WTC11 (cell line): ENCODE measurements around the gene DTD1.

ENCODE experiments used
- CBFB ChIP-seq: sonication (generic); formaldehyde crosslinking; IDR thresholded peaks from 2 replicates; pipeline ENCODE4 v1.8.1; 2022; ENCODE audit warnings: mild to moderate bottlenecking, low read depth, missing genetic modification reagents
- ESRRA ChIP-seq: sonication (generic); formaldehyde crosslinking; IDR thresholded peaks from 2 replicates; pipeline ENCODE4 v1.8.1; 2022; ENCODE audit warnings: mild to moderate bottlenecking, missing genetic modification reagents, borderline replicate concordance
- KAT7 ChIP-seq: sonication (generic); formaldehyde crosslinking; IDR thresholded peaks from 2 replicates; pipeline ENCODE4 v1.8.1; 2023; ENCODE audit warnings: missing genetic modification reagents, mild to moderate bottlenecking, borderline replicate concordance
- ZNF219 ChIP-seq: sonication (generic); formaldehyde crosslinking; IDR thresholded peaks from 2 replicates; pipeline ENCODE4 v1.8.0; 2023; ENCODE audit warnings: missing genetic modification reagents, mild to moderate bottlenecking, borderline replicate concordance
- TF ChIP-seq, protein P1 (sequence below): sonication (generic); formaldehyde crosslinking; IDR thresholded peaks from 2 replicates; pipeline ENCODE4 v1.8.0; 2022; ENCODE audit warnings: mild to moderate bottlenecking, missing genetic modification reagents
- TF ChIP-seq, protein P2 (sequence below): fragments of 200-600 bp; IDR thresholded peaks from 2 replicates; pipeline ENCODE4 v1.8.0; 2022; ENCODE audit warnings: antibody characterized with exemption
- TF ChIP-seq, protein P3 (sequence below): sonication (generic); formaldehyde crosslinking; IDR thresholded peaks from 2 replicates; pipeline ENCODE4 v1.8.1; 2023; ENCODE audit warnings: mild to moderate bottlenecking, missing genetic modification reagents
- TF ChIP-seq, protein P4 (sequence below): sonication (generic); formaldehyde crosslinking; IDR thresholded peaks from 2 replicates; pipeline ENCODE4 v1.8.1; 2023; ENCODE audit warnings: mild to moderate bottlenecking, missing genetic modification reagents, moderate library complexity

DNA sequence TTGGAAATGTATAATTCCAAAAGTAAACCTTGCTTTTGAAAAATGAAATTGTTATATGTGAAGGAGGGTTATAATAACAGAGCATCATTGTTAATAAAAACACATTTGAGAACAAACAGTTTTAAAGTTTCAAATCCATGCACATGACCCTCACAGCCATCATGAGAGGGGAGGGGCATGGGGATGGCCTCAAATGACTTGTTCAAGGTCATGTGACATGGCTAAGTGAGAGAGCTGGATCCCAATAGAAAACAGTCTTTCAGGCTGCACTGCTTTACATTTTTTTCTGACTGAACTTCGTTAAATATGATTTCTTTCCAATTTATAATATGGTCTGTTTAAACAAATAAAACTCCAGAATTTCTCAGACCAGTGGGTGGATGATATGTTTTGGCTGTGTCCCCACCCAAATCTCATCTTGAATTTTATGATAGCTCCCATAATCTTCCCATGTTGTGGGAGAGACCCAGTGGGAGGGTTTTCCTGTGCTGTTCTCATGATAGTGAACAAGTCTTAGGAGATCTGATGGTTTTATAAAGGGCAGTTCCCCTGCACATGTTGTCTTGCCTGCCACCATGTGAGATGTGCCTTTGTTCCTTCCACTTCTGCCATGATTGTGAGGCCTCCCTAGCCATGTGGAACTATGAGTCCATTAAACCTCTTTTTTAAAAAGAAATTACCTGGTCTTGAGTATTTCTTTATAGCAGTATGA lies 66.0 kb downstream of the DTD1 start:
- TF ChIP-seq, protein P1, sequence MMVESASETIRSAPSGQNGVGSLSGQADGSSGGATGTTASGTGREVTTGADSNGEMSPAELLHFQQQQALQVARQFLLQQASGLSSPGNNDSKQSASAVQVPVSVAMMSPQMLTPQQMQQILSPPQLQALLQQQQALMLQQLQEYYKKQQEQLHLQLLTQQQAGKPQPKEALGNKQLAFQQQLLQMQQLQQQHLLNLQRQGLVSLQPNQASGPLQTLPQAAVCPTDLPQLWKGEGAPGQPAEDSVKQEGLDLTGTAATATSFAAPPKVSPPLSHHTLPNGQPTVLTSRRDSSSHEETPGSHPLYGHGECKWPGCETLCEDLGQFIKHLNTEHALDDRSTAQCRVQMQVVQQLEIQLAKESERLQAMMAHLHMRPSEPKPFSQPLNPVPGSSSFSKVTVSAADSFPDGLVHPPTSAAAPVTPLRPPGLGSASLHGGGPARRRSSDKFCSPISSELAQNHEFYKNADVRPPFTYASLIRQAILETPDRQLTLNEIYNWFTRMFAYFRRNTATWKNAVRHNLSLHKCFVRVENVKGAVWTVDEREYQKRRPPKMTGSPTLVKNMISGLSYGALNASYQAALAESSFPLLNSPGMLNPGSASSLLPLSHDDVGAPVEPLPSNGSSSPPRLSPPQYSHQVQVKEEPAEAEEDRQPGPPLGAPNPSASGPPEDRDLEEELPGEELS (CRISPR knock-in tag), result no peak
- TF ChIP-seq ESRRA (CRISPR knock-in tag) (no peak), CBFB (CRISPR knock-in tag) (no peak), KAT7 (CRISPR knock-in tag) (no peak), ZNF219 (CRISPR knock-in tag) (no peak)
- TF ChIP-seq, protein P2, sequence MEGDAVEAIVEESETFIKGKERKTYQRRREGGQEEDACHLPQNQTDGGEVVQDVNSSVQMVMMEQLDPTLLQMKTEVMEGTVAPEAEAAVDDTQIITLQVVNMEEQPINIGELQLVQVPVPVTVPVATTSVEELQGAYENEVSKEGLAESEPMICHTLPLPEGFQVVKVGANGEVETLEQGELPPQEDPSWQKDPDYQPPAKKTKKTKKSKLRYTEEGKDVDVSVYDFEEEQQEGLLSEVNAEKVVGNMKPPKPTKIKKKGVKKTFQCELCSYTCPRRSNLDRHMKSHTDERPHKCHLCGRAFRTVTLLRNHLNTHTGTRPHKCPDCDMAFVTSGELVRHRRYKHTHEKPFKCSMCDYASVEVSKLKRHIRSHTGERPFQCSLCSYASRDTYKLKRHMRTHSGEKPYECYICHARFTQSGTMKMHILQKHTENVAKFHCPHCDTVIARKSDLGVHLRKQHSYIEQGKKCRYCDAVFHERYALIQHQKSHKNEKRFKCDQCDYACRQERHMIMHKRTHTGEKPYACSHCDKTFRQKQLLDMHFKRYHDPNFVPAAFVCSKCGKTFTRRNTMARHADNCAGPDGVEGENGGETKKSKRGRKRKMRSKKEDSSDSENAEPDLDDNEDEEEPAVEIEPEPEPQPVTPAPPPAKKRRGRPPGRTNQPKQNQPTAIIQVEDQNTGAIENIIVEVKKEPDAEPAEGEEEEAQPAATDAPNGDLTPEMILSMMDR, result no peak
- TF ChIP-seq, protein P3, sequence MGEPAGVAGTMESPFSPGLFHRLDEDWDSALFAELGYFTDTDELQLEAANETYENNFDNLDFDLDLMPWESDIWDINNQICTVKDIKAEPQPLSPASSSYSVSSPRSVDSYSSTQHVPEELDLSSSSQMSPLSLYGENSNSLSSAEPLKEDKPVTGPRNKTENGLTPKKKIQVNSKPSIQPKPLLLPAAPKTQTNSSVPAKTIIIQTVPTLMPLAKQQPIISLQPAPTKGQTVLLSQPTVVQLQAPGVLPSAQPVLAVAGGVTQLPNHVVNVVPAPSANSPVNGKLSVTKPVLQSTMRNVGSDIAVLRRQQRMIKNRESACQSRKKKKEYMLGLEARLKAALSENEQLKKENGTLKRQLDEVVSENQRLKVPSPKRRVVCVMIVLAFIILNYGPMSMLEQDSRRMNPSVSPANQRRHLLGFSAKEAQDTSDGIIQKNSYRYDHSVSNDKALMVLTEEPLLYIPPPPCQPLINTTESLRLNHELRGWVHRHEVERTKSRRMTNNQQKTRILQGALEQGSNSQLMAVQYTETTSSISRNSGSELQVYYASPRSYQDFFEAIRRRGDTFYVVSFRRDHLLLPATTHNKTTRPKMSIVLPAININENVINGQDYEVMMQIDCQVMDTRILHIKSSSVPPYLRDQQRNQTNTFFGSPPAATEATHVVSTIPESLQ (CRISPR knock-in tag), result no peak
- TF ChIP-seq, protein P4, sequence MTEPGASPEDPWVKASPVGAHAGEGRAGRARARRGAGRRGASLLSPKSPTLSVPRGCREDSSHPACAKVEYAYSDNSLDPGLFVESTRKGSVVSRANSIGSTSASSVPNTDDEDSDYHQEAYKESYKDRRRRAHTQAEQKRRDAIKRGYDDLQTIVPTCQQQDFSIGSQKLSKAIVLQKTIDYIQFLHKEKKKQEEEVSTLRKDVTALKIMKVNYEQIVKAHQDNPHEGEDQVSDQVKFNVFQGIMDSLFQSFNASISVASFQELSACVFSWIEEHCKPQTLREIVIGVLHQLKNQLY (CRISPR knock-in tag), result no peak
